IMR-90 (cell line): ENCODE measurements around the gene MT1A. TPM values are rescaled to one million over a fixed set of nuclear protein-coding genes. Genes with fewer than 3 reads are reported as not detected.

ENCODE experiments used
- ATAC-seq: fragments of 200-7000 bp; cut with Tn5 transposase; 2 replicates; pipeline ENCODE4 v1.9.1; 2020; ENCODE audit warnings: low read depth, mild to moderate bottlenecking, moderate library complexity
- Bru-seq: library from RNA; stranded (reverse); fragments of 400-500 nt; gene quantifications from one replicate; lab custom pipeline; 2021; lab: Mats Ljungman, UMichigan
- BruChase-seq, 2 experiments: library from RNA; stranded (reverse); fragments of 400-500 nt; gene quantifications; one replicate each; lab custom pipeline; 2021; lab: Mats Ljungman, UMichigan
- BruUV-seq: library from RNA; stranded (reverse); fragments of 400-500 nt; replicated peaks from 2 replicates; lab custom pipeline; 2021; lab: Mats Ljungman, UMichigan
- CTCF ChIA-PET: fragments of 300-600 bp; formaldehyde crosslinking; extraction: SDS; loops from one replicate; lab custom pipeline; 2021; ENCODE audit warnings: antibody characterized with exemption; lab: Yijun Ruan, JAX
- POLR2A ChIA-PET: fragments of 300-600 bp; sonication (Branson Sonifier 250); formaldehyde crosslinking; loops from one replicate; lab custom pipeline; 2022; ENCODE audit warnings: antibody characterized with exemption; ENCODE audit not compliant: unreplicated experiment; lab: Charles Lee
- DNase-seq: peaks from one replicate; pipeline ENCODE4 v3.0.0; 2013
- H2AFZ ChIP-seq: replicated peaks from 2 replicates; pipeline ENCODE3; 2013; ENCODE audit warnings: low read length, mild to moderate bottlenecking; ENCODE audit not compliant: poor library complexity
- H2AK5ac ChIP-seq: 2 replicates; pipeline ENCODE4 v1.6.1; 2013; ENCODE audit warnings: low read depth, low read length, inconsistent platforms
- H2AK9ac ChIP-seq: replicated peaks from 2 replicates; pipeline ENCODE3; 2013; ENCODE audit warnings: mild to moderate bottlenecking, low read depth, low read length, moderate library complexity; ENCODE audit not compliant: poor library complexity
- H2BK120ac ChIP-seq: 2 replicates; pipeline ENCODE4 v1.6.1; 2013; ENCODE audit warnings: low read depth, low read length, inconsistent platforms
- H2BK15ac ChIP-seq: 3 replicates; pipeline ENCODE4 v1.6.1; 2013; ENCODE audit warnings: low read depth, low read length, inconsistent platforms
- H2BK20ac ChIP-seq: 2 replicates; pipeline ENCODE4 v1.6.1; 2013; ENCODE audit warnings: low read depth, mild to moderate bottlenecking, inconsistent platforms, low read length, moderate library complexity
- H2BK5ac ChIP-seq: 2 replicates; pipeline ENCODE4 v1.6.1; 2013; ENCODE audit warnings: mild to moderate bottlenecking, low read depth, low read length, inconsistent platforms; ENCODE audit not compliant: poor library complexity, severe bottlenecking
- H3K14ac ChIP-seq: replicated peaks from 2 replicates; pipeline ENCODE4 v1.6.1; 2013; ENCODE audit warnings: low read depth, low read length, inconsistent platforms
- H3K18ac ChIP-seq: 2 replicates; pipeline ENCODE4 v1.6.1; 2013; ENCODE audit warnings: low read depth, low read length, control low read depth
- H3K23ac ChIP-seq: 2 replicates; pipeline ENCODE4 v1.6.1; 2013; ENCODE audit warnings: low read depth, low read length, inconsistent platforms
- H3K27ac ChIP-seq: 2 replicates; pipeline ENCODE4 v1.5.1; 2013; ENCODE audit warnings: mild to moderate bottlenecking, control low read depth, low read length; ENCODE audit not compliant: insufficient read depth
- H3K27me3 ChIP-seq: 2 replicates; pipeline ENCODE4 v1.6.1; 2013; ENCODE audit warnings: low read length; ENCODE audit not compliant: control insufficient read depth, insufficient read depth
- H3K36me3 ChIP-seq: 2 replicates; pipeline ENCODE4 v1.6.1; 2013; ENCODE audit warnings: low read length, mixed read lengths; ENCODE audit not compliant: control insufficient read depth, insufficient read depth
- H3K4ac ChIP-seq: 2 replicates; pipeline ENCODE4 v1.6.1; 2013; ENCODE audit warnings: low read depth, low read length, inconsistent platforms
- H3K4me1 ChIP-seq: 2 replicates; pipeline ENCODE4 v1.6.1; 2013; ENCODE audit warnings: low read length, mixed read lengths; ENCODE audit not compliant: control insufficient read depth, insufficient read depth
- H3K4me2 ChIP-seq: 2 replicates; pipeline ENCODE4 v1.6.1; 2013; ENCODE audit warnings: low read depth, mild to moderate bottlenecking, control low read depth, low read length, moderate library complexity
- H3K4me3 ChIP-seq: 2 replicates; pipeline ENCODE4 v1.5.1; 2013; ENCODE audit warnings: low read depth, mild to moderate bottlenecking, control low read depth, low read length, moderate library complexity; ENCODE audit not compliant: insufficient read depth
- H3K56ac ChIP-seq: 2 replicates; pipeline ENCODE4 v1.6.1; 2013; ENCODE audit warnings: low read length, inconsistent platforms; ENCODE audit not compliant: insufficient read depth; ENCODE audit errors: extremely low read depth
- H3K79me1 ChIP-seq, 2 experiments: 2 replicates each; pipeline ENCODE4 v1.6.1; 2013; ENCODE audit warnings: low read length in 2 of 2, inconsistent platforms in 1 of 2, low read depth in 1 of 2
- H3K9ac ChIP-seq: 2 replicates; pipeline ENCODE4 v1.6.1; 2013; ENCODE audit warnings: low read depth, low read length, control low read depth
- H3K9me1 ChIP-seq: 2 replicates; pipeline ENCODE4 v1.6.1; 2013; ENCODE audit warnings: low read length, inconsistent platforms; ENCODE audit not compliant: insufficient read depth
- H3K9me3 ChIP-seq: 2 replicates; pipeline ENCODE4 v1.6.1; 2013; ENCODE audit warnings: low read length; ENCODE audit not compliant: control insufficient read depth, insufficient read depth
- H4K20me1 ChIP-seq: 2 replicates; pipeline ENCODE4 v1.6.1; 2013; ENCODE audit warnings: low read length, inconsistent platforms; ENCODE audit not compliant: insufficient read depth
- H4K5ac ChIP-seq: 2 replicates; pipeline ENCODE4 v1.6.1; 2013; ENCODE audit warnings: mild to moderate bottlenecking, low read depth, low read length, control low read depth
- H4K8ac ChIP-seq, 2 experiments: 2 replicates each; pipeline ENCODE4 v1.6.1; 2013; ENCODE audit warnings: low read depth in 2 of 2, low read length in 2 of 2, control low read depth in 1 of 2, inconsistent platforms in 1 of 2
- H4K91ac ChIP-seq: 2 replicates; pipeline ENCODE4 v1.6.1; 2013; ENCODE audit warnings: low read depth, low read length, inconsistent platforms; ENCODE audit not compliant: insufficient read depth
- BHLHE40 ChIP-seq: fragments of 150-350 bp; IDR thresholded peaks from 2 replicates; pipeline ENCODE4 v1.6.1; 2016; ENCODE audit warnings: mild to moderate bottlenecking, low read depth, low read length
- CHD1 ChIP-seq: IDR thresholded peaks from 2 replicates; pipeline ENCODE4 v1.6.1; 2012; ENCODE audit warnings: low read depth, low read length, improper control_type of control experiment
- ELK1 ChIP-seq: fragments of 150-350 bp; IDR thresholded peaks from 2 replicates; pipeline ENCODE4 v1.6.1; 2016; ENCODE audit warnings: low read depth, mild to moderate bottlenecking, low read length, moderate library complexity, borderline replicate concordance
- FOS ChIP-seq: fragments of 150-350 bp; IDR thresholded peaks from 2 replicates; pipeline ENCODE4 v1.6.1; 2016; ENCODE audit warnings: low read depth, low read length
- MAFK ChIP-seq: IDR thresholded peaks from 2 replicates; pipeline ENCODE4 v1.6.1; 2012; ENCODE audit warnings: low read depth, low read length, improper control_type of control experiment
- RCOR1 ChIP-seq: IDR thresholded peaks from 2 replicates; pipeline ENCODE4 v1.6.1; 2012; ENCODE audit warnings: mild to moderate bottlenecking, low read length, improper control_type of control experiment; ENCODE audit not compliant: insufficient replicate concordance
- USF2 ChIP-seq: fragments of 150-350 bp; IDR thresholded peaks from 2 replicates; pipeline ENCODE4 v1.6.1; 2017; ENCODE audit warnings: mild to moderate bottlenecking, antibody characterized with exemption, low read length, low read depth
- WGBS, 2 experiments: methylation state at CpG; one replicate each; pipeline versions ENCODE4 v1.1.5 to v1.1.7; 2013; ENCODE audit warnings: missing lambda C conversion rate in 2 of 2; ENCODE audit not compliant: insufficient read length in 1 of 2; ENCODE audit errors: extremely low coverage in 2 of 2; 5-methylcytosine and 5-hydroxymethylcytosine counted together
- dilution Hi-C: fragments of 300-500 bp; cut with HindIII; formaldehyde crosslinking; loops from one replicate; pipeline ENCODE4 v1.14.3; 2018; ENCODE audit warnings: low sequenced_read_pairs; ENCODE audit not compliant: unreplicated experiment
- in situ Hi-C: fragments of 300-500 bp; cut with MboI; formaldehyde crosslinking; loops from 3 replicates; pipeline ENCODE4 v1.14.3; 2019; ENCODE audit warnings: low sequenced_read_pairs, inconsistent platforms, mixed read lengths
- intact Hi-C: fragments of 100-400 bp; cut with micrococcal nuclease; formaldehyde crosslinking; loops from 2 replicates; pipeline ENCODE4 v1.10.0; 2022
- long read RNA-seq: library from polyadenylated mRNA; unstranded; transcript quantifications from one replicate; pipeline ENCODE4 v2.0.0, GENCODE V29; 2021; ENCODE audit not compliant: unreplicated experiment
- polyA plus RNA-seq, 3 experiments: library from polyadenylated mRNA; depleted of rRNA; stranded (reverse); fragments of >200 nt; gene quantifications; 2 replicates each; pipeline ENCODE4 v1.2.3, GENCODE V29; 2012; ENCODE audit warnings: low replicate concordance in 1 of 3
- total RNA-seq: library from RNA; depleted of rRNA; stranded (reverse); fragments of >200 nt; gene quantifications from 2 replicates; pipeline ENCODE4 v1.2.3, GENCODE V29; 2012; rRNA removed

Gene MT1A
- total RNA-seq (1.9 TPM in 1 of 2 replicates, not detected in the other), polyA plus RNA-seq (2012; rRNA removed) (0.60 and 1.6 TPM in 2 replicates), Bru-seq, nascent RNA (not detected), BruChase-seq, experiment 1, labeled RNA remaining after a 6-hour chase (not detected), BruChase-seq, experiment 2, labeled RNA remaining after a 2-hour chase (not detected)
- 0.55 and 0.92 TPM in 2 replicates for polyA plus RNA-seq (2012; cell fraction: cytosol; rRNA removed)
- 0.87 TPM in 1 of 2 replicates, not detected in the other for polyA plus RNA-seq (2012; cell fraction: nucleus; rRNA removed; ENCODE audit: low replicate concordance)
- long read RNA-seq: 0 reads

GRCh38 chr16:56637814-56638750 lies at the start of gene MT1A:
Gene MT1A, plus strand, starts transcription at chr16:56638666. Its CDS starts 73 bp downstream, at chr16:56638739.
- POLR2A ChIA-PET: no interaction called here

More at GRCh38 chr16:56637814-56638750, at the start of gene MT1A:
- Histone ChIP-seq H4K91ac (no peak within 1 kb of the TSS), H3K4me1 (no peaks in the 10 kb centered on the region; the same call in 1 of the 2 replicates), H3K9ac (no peak within 1 kb of the TSS), H3K56ac (no peak within 1 kb of the TSS), H3K27me3 (peaks cover 90% of the 10 kb centered on the region), H3K36me3 (no peaks in the 10 kb centered on the region), H3K9me3 (peaks cover 2% of the 10 kb centered on the region; the same call in 1 of the 2 replicates), H2BK20ac (no peak within 1 kb of the TSS), H3K18ac (no peak within 1 kb of the TSS), H3K14ac (no peak within 1 kb of the TSS), H4K8ac (no peak within 1 kb of the TSS), H2BK5ac (no peak within 1 kb of the TSS), H4K5ac (no peak within 1 kb of the TSS), H2AK9ac (no peak within 1 kb of the TSS), H4K20me1 (no peaks in the 10 kb centered on the region), H3K23ac (peak within 1 kb of the TSS; percentile 90; the same call in 1 of the 2 replicates), H2AFZ (peak within 1 kb of the TSS; percentile 86), H3K4me3 (peak within 1 kb of the TSS; percentile 36), H3K27ac (no peak within 1 kb of the TSS), H3K9me1 (no peaks in the 10 kb centered on the region), H2BK120ac (no peak within 1 kb of the TSS), H3K4ac (peak within 1 kb of the TSS; percentile 36; the same call in 1 of the 2 replicates), H2AK5ac (no peak within 1 kb of the TSS), H3K79me1 (no peaks in the 10 kb centered on the region), H2BK15ac (no peak within 1 kb of the TSS), H3K4me2 (peak within 1 kb of the TSS; percentile 63)
- in situ Hi-C loops: no loop called here
- CTCF ChIA-PET: no interaction called here
- dilution Hi-C loops: no loop called here
- 13% methylated on average over 48 of the region's 68 CpGs; no CpG with 5 or more reads in 1 of the 2 experiments for WGBS, 2 experiments
- no TSS peak for BruUV-seq
- ATAC-seq (peak; percentile 90), DNase-seq (peak; percentile 7)
- TF ChIP-seq FOS (no peak), CHD1 (no peak), ELK1 (no peak), RCOR1 (no peak), BHLHE40 (no peak), USF2 (no peak), MAFK (no peak)
- intact Hi-C loops: no loop called here
